ENCODE measurements around the gene MYO5B.

DNA sequence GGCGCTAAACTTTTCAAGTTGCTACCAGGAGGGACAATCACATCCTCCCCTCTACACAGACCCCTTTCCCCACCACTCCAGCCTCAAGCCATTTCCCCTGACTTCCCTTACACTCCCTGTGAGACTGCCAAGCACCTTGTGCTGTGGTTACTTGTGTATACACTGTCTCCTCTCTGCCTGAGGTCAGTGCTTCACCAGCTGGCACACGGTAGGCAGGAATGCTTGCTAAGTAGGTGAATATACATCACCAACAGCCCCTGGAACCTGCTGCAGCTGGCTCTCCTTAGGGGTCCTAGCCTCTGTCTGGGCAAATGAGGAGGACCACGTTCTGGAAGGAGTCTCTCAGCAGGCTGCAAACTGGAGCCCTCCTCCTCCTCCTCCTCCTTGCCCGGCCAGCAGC, 343.3 kb downstream of the MYO5B start:
- TF ChIP-seq EZH2 (IDR thresholded peaks at IDR 0.05; ENCODE audit: borderline replicate concordance, insufficient read depth, low read depth, low read length, poor library complexity, severe bottlenecking), result no peak
- TF ChIP-seq, protein P1, sequence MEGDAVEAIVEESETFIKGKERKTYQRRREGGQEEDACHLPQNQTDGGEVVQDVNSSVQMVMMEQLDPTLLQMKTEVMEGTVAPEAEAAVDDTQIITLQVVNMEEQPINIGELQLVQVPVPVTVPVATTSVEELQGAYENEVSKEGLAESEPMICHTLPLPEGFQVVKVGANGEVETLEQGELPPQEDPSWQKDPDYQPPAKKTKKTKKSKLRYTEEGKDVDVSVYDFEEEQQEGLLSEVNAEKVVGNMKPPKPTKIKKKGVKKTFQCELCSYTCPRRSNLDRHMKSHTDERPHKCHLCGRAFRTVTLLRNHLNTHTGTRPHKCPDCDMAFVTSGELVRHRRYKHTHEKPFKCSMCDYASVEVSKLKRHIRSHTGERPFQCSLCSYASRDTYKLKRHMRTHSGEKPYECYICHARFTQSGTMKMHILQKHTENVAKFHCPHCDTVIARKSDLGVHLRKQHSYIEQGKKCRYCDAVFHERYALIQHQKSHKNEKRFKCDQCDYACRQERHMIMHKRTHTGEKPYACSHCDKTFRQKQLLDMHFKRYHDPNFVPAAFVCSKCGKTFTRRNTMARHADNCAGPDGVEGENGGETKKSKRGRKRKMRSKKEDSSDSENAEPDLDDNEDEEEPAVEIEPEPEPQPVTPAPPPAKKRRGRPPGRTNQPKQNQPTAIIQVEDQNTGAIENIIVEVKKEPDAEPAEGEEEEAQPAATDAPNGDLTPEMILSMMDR (IDR thresholded peaks at IDR 0.05), result no peak

Data from B cell (primary cell).